Mammary epithelial cell (primary cell): Measurements from ENCODE around the gene SPEM3.

ENCODE experiments used
- CTCF ChIP-seq, 2 donors: IDR thresholded peaks in 1 of 2; conservative IDR thresholded peaks in 1 of 2; 2 replicates each; pipeline ENCODE4 v1.5.1; 2011 to 2012; ENCODE audit warnings: inconsistent platforms in 2 of 2, low read length in 2 of 2, mild to moderate bottlenecking in 2 of 2, control low read depth in 1 of 2, low read depth in 1 of 2; ENCODE audit not compliant: insufficient read depth in 1 of 2; ENCODE audit errors: extremely low read depth in 1 of 2
- EZH2 ChIP-seq: IDR thresholded peaks from 2 replicates; pipeline ENCODE4 v1.6.1; 2012; ENCODE audit warnings: low read length, inconsistent platforms, borderline replicate concordance

GRCh38 chr17:7408252-7408727 lies 20.4 kb upstream of the SPEM3 start:
- TF ChIP-seq CTCF (conservative IDR thresholded peaks at IDR 0.05 in 1 of 2, IDR thresholded peaks at IDR 0.05 in 1 of 2; ENCODE audit: extremely low read depth in 1 of 2, insufficient read depth in 1 of 2, low read depth in 1 of 2, low read length in 2 of 2) (no peak), EZH2 (no peak)
